HEK293 (cell line): Measurements from ENCODE around the gene CD9.

Source experiments
- CTCF ChIA-PET: fragments of 350-600 bp; formaldehyde crosslinking; extraction: SDS; loops from one replicate; lab custom pipeline; 2021; ENCODE audit warnings: antibody characterized with exemption; lab: Yijun Ruan, JAX
- POLR2A ChIA-PET: fragments of 300-600 bp; formaldehyde crosslinking; extraction: SDS; loops from one replicate; lab custom pipeline; 2020; ENCODE audit warnings: antibody characterized with exemption, inconsistent platforms; lab: Yijun Ruan, JAX
- H3K27ac ChIP-seq: fragments of 200-500 bp; sonication (Bioruptor generic); 2 replicates; pipeline ENCODE4 v1.5.1; 2014; ENCODE audit warnings: low read depth, low read length, control low read depth, inconsistent platforms; ENCODE audit errors: extremely low read depth
- H3K36me3 ChIP-seq, 2 experiments: fragments of 200-500 bp in 1 of 2; sonication (Bioruptor generic) in 1 of 2; 1 replicate in 1 of 2; 2 replicates in 1 of 2; pipeline ENCODE4 v1.5.1; 2014 to 2017; ENCODE audit warnings: inconsistent platforms in 2 of 2, low read length in 2 of 2; ENCODE audit not compliant: control insufficient read depth in 2 of 2, insufficient read depth in 1 of 2
- H3K4me1 ChIP-seq: fragments of 200-500 bp; sonication (Bioruptor generic); 2 replicates; pipeline ENCODE4 v1.5.1; 2014; ENCODE audit warnings: mild to moderate bottlenecking, low read length, inconsistent platforms; ENCODE audit not compliant: control insufficient read depth, insufficient read depth
- H3K4me3 ChIP-seq: 2 replicates; pipeline ENCODE4 v1.5.1; 2011; ENCODE audit warnings: low read depth, mild to moderate bottlenecking, control low read depth, low read length, moderate library complexity
- H3K9me3 ChIP-seq: fragments of 200-500 bp; sonication (Bioruptor generic); 2 replicates; pipeline ENCODE4 v1.5.1; 2014; ENCODE audit warnings: low read depth, low read length, inconsistent platforms; ENCODE audit not compliant: control insufficient read depth, insufficient read depth
- BCL6B ChIP-seq: fragments of 450-650 bp; formaldehyde crosslinking; IDR thresholded peaks from 2 replicates; pipeline ENCODE4 v1.5.1; 2017; ENCODE audit warnings: missing biosample characterization, missing genetic modification characterization
- KLF1 ChIP-seq: fragments of 450-650 bp; formaldehyde crosslinking; IDR thresholded peaks from 2 replicates; pipeline ENCODE4 v1.5.1; 2016; ENCODE audit warnings: missing biosample characterization, missing genetic modification characterization
- REPIN1 ChIP-seq: fragments of 450-650 bp; formaldehyde crosslinking; IDR thresholded peaks from 2 replicates; pipeline ENCODE4 v1.5.1; 2017; ENCODE audit warnings: missing biosample characterization, missing genetic modification characterization, low read depth
- SP3 ChIP-seq: fragments of 450-650 bp; formaldehyde crosslinking; IDR thresholded peaks from 2 replicates; pipeline ENCODE4 v1.5.1; 2016; ENCODE audit warnings: missing biosample characterization, missing genetic modification characterization
- TCF7L2 ChIP-seq: IDR thresholded peaks from 2 replicates; pipeline ENCODE4 v1.6.1; 2011; ENCODE audit warnings: low read depth, mild to moderate bottlenecking, inconsistent platforms, low read length, moderate library complexity, borderline replicate concordance
- ZBTB21 ChIP-seq: fragments of 450-650 bp; formaldehyde crosslinking; IDR thresholded peaks from 2 replicates; pipeline ENCODE4 v1.5.1; 2017; ENCODE audit warnings: missing biosample characterization, missing genetic modification characterization
- ZNF146 ChIP-seq: fragments of 450-650 bp; formaldehyde crosslinking; IDR thresholded peaks from 2 replicates; pipeline ENCODE4 v1.5.1; 2016; ENCODE audit warnings: missing biosample characterization, missing genetic modification characterization
- ZNF354C ChIP-seq: fragments of 450-650 bp; formaldehyde crosslinking; IDR thresholded peaks from 2 replicates; pipeline ENCODE4 v1.5.1; 2016; ENCODE audit warnings: missing biosample characterization, missing genetic modification characterization, low read depth, borderline replicate concordance
- ZNF366 ChIP-seq: fragments of 450-650 bp; formaldehyde crosslinking; conservative IDR thresholded peaks from 2 replicates; pipeline ENCODE4 v1.5.1; 2016; ENCODE audit warnings: missing biosample characterization, missing genetic modification characterization
- ZNF488 ChIP-seq: fragments of 450-650 bp; formaldehyde crosslinking; IDR thresholded peaks from 2 replicates; pipeline ENCODE4 v1.5.1; 2016; ENCODE audit warnings: missing biosample characterization, missing genetic modification characterization
- ZNF660 ChIP-seq: fragments of 450-650 bp; IDR thresholded peaks from 2 replicates; pipeline ENCODE4 v1.5.1; 2018; ENCODE audit warnings: missing biosample characterization, mild to moderate bottlenecking, missing genetic modification characterization
- TF ChIP-seq, protein P1 (sequence below): fragments of 450-650 bp; formaldehyde crosslinking; IDR thresholded peaks from 2 replicates; pipeline ENCODE4 v1.5.1; 2016; ENCODE audit warnings: missing biosample characterization, missing genetic modification characterization
- TF ChIP-seq, protein P2 (sequence below): fragments of 450-650 bp; formaldehyde crosslinking; IDR thresholded peaks from 2 replicates; pipeline ENCODE4 v1.5.1; 2017; ENCODE audit warnings: missing biosample characterization, mild to moderate bottlenecking, missing genetic modification characterization, moderate library complexity
- TF ChIP-seq, protein P3 (sequence below): fragments of 450-650 bp; formaldehyde crosslinking; IDR thresholded peaks from 2 replicates; pipeline ENCODE4 v1.5.1; 2016; ENCODE audit warnings: missing biosample characterization, missing genetic modification characterization
- TF ChIP-seq, protein P4 (sequence below): fragments of 450-650 bp; formaldehyde crosslinking; IDR thresholded peaks from 2 replicates; pipeline ENCODE4 v1.5.1; 2016; ENCODE audit warnings: missing biosample characterization, missing genetic modification characterization

CD9 gene

DNA sequence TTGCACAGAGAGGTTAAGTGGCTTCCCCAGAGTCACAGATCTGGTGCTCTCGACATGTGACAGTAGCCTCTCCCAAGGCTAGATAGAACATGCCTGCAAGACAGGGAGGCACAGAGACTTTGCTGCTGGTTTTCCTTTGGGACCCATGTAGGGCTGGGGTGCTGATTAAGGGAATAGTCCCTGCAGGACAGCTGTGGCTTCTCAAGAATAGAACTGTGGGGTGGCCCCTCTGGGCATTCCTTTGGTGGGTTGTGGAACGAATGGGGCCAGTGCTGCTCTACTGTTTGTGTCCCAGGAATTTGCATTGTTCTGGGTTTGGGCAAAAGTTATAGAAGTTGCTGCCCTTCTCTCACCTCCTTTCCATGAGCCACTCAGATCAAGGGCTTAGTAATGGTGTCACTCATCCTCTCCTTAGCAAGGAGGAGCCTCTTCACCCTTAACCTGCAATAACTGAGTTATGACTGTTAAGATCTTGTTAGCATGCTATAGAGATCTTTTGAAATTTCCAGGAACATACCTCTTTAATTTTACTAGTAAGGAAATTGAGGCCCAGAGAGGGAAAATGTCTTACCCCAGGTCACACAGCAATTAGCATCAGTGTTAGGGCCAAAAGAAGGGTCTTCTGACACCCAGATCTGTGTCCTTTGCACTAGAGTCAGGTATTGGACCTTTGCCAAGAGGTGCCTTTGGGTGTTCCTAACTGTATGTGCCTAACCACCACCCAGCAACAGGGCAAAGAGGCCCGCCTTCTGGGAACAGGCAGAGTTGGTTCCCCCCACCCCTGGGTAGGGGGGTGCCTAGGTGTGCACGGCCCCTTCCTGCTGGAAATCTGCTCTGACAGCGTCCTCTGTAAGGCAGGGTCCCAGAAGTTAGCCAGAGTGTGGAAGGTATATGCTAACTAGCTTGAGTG, 31.4 kb downstream of the CD9 start (continued):
- TF ChIP-seq ZNF488 (tag by site-specific recombination) = no peak
- TF ChIP-seq ZNF366 (tag by site-specific recombination) = no peak
- TF ChIP-seq, protein P1, sequence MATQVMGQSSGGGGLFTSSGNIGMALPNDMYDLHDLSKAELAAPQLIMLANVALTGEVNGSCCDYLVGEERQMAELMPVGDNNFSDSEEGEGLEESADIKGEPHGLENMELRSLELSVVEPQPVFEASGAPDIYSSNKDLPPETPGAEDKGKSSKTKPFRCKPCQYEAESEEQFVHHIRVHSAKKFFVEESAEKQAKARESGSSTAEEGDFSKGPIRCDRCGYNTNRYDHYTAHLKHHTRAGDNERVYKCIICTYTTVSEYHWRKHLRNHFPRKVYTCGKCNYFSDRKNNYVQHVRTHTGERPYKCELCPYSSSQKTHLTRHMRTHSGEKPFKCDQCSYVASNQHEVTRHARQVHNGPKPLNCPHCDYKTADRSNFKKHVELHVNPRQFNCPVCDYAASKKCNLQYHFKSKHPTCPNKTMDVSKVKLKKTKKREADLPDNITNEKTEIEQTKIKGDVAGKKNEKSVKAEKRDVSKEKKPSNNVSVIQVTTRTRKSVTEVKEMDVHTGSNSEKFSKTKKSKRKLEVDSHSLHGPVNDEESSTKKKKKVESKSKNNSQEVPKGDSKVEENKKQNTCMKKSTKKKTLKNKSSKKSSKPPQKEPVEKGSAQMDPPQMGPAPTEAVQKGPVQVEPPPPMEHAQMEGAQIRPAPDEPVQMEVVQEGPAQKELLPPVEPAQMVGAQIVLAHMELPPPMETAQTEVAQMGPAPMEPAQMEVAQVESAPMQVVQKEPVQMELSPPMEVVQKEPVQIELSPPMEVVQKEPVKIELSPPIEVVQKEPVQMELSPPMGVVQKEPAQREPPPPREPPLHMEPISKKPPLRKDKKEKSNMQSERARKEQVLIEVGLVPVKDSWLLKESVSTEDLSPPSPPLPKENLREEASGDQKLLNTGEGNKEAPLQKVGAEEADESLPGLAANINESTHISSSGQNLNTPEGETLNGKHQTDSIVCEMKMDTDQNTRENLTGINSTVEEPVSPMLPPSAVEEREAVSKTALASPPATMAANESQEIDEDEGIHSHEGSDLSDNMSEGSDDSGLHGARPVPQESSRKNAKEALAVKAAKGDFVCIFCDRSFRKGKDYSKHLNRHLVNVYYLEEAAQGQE = no peak

- CTCF ChIA-PET = interaction anchor here (0.7 kb wide), 1 partner anchor 13 kb away, joined by 3 read pairs; no protein-coding TSS in a partner anchor
- H3K4me3 ChIP-seq = no peak overlapping the region
- peaks cover 21% of the 10 kb centered on the region for H3K4me1 ChIP-seq
- H3K27ac ChIP-seq = no peak overlapping the region
- TF ChIP-seq, protein P2, sequence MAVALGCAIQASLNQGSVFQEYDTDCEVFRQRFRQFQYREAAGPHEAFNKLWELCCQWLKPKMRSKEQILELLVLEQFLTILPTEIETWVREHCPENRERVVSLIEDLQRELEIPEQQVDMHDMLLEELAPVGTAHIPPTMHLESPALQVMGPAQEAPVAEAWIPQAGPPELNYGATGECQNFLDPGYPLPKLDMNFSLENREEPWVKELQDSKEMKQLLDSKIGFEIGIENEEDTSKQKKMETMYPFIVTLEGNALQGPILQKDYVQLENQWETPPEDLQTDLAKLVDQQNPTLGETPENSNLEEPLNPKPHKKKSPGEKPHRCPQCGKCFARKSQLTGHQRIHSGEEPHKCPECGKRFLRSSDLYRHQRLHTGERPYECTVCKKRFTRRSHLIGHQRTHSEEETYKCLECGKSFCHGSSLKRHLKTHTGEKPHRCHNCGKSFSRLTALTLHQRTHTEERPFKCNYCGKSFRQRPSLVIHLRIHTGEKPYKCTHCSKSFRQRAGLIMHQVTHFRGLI = no peak
- TF ChIP-seq ZNF354C (no peak), REPIN1 (tag by site-specific recombination) (no peak), SP3 (tag by site-specific recombination) (no peak), ZBTB21 (tag by site-specific recombination) (no peak), TCF7L2 (no peak), BCL6B (tag by site-specific recombination) (no peak), ZNF146 (tag by site-specific recombination) (no peak), KLF1 (tag by site-specific recombination) (no peak), ZNF660 (tag by site-specific recombination) (no peak)
- TF ChIP-seq, protein P3, sequence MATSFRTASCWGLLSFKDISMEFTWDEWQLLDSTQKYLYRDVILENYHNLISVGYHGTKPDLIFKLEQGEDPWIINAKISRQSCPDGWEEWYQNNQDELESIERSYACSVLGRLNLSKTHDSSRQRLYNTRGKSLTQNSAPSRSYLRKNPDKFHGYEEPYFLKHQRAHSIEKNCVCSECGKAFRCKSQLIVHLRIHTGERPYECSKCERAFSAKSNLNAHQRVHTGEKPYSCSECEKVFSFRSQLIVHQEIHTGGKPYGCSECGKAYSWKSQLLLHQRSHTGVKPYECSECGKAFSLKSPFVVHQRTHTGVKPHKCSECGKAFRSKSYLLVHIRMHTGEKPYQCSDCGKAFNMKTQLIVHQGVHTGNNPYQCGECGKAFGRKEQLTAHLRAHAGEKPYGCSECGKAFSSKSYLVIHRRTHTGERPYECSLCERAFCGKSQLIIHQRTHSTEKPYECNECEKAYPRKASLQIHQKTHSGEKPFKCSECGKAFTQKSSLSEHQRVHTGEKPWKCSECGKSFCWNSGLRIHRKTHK (tag by site-specific recombination) = no peak
- TF ChIP-seq, protein P4, sequence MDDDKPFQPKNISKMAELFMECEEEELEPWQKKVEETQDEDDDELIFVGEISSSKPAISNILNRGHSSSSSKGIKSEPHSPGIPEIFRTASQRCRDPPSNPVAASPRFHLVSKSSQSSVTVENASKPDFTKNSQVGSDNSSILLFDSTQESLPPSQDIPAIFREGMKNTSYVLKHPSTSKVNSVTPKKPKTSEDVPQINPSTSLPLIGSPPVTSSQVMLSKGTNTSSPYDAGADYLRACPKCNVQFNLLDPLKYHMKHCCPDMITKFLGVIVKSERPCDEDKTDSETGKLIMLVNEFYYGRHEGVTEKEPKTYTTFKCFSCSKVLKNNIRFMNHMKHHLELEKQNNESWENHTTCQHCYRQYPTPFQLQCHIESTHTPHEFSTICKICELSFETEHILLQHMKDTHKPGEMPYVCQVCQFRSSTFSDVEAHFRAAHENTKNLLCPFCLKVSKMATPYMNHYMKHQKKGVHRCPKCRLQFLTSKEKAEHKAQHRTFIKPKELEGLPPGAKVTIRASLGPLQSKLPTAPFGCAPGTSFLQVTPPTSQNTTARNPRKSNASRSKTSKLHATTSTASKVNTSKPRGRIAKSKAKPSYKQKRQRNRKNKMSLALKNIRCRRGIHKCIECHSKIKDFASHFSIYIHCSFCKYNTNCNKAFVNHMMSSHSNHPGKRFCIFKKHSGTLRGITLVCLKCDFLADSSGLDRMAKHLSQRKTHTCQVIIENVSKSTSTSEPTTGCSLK (tag by site-specific recombination) = no peak
- POLR2A ChIA-PET = no interaction called here
- peaks cover 8 to 23% of the 10 kb centered on the region in 2 experiments; a peak in 2 of 3 replicates for H3K36me3 ChIP-seq
- H3K9me3 ChIP-seq = no peaks in the 10 kb centered on the region
Measured at GRCh38 chr12:6233121-6233971, 33.1 kb downstream of the CD9 start.
